ENCODE data around the gene PMS1.
"Not testable (repeated sequence)": the region's sequence is repeated elsewhere in the genome, so short reads cannot be mapped to it uniquely, and the experiment has no call there.

Gene PMS1

DNA sequence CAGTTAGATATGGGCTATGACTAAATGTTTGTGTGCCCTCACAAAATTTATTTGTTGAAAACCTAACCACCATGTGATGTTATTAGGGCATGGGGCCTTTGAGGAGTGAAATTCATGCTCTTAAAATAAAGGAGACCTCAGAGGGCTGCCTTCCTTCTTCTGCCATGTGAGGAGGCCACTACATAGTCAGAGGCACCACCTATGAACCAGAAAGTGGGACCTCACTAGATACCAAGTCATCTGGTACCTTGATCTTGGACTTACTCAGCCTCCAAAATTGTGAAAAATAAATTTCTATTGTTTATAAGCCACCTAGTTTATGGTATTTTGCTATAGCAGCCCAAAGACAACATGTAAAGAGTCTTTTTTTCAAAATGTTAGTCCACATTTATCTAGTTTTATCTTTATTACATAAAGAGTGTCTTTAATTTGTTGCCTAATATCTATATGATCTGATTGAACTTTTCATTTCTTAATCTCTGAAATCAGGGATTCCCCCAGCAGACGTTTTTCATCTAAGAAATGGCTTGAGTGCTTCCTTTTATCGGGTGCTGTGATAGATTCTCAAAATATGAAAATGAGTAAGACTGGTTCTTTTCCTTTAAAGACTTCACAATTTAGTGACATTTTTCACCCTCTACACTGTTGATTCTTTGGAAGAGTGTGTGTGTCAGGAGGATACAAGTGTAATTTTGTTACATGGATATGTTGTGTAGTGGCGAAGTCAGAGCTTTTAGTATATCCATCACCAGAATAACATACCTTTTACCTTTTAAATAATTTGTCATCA lies 34.2 kb downstream of the PMS1 start:
- H3K27ac ChIP-seq (ENCODE audit: low read depth, low read length) = peak overlapping the region; percentile 60; the same call in 1 of the 2 replicates
- H3K36me3 ChIP-seq (ENCODE audit: insufficient read depth, low read length) = peaks cover 12% of the 10 kb centered on the region
- H3K27me3 ChIP-seq (ENCODE audit: insufficient read depth, low read length) = no peaks in the 10 kb centered on the region
- H2AFZ ChIP-seq (ENCODE audit: low read length, unreplicated experiment) = no peak overlapping the region
- H3K79me2 ChIP-seq (ENCODE audit: control insufficient read depth, insufficient read depth, low read length, unreplicated experiment) = no peaks in the 10 kb centered on the region
- no peak overlapping the region for H3K4me3 ChIP-seq (ENCODE audit: low read depth, low read length)
- peaks cover 5% of the 10 kb centered on the region for H3K4me1 ChIP-seq (ENCODE audit: control insufficient read depth, insufficient read depth, low read length, unreplicated experiment)

GRCh38 chr2:189819297-189819704 lies 35.1 kb downstream of the PMS1 start:
- peaks cover 12% of the 10 kb centered on the region for H3K36me3 ChIP-seq (ENCODE audit: insufficient read depth, low read length)
- no peaks in the 10 kb centered on the region for H3K27me3 ChIP-seq (ENCODE audit: insufficient read depth, low read length)
- no peaks in the 10 kb centered on the region for H3K79me2 ChIP-seq (ENCODE audit: control insufficient read depth, insufficient read depth, low read length, unreplicated experiment)
- peak overlapping the region; percentile 60; the same call in 1 of the 2 replicates for H3K27ac ChIP-seq (ENCODE audit: low read depth, low read length)
- no peak overlapping the region for H3K4me3 ChIP-seq (ENCODE audit: low read depth, low read length)
- no peak overlapping the region for H2AFZ ChIP-seq (ENCODE audit: low read length, unreplicated experiment)
- peaks cover 5% of the 10 kb centered on the region for H3K4me1 ChIP-seq (ENCODE audit: control insufficient read depth, insufficient read depth, low read length, unreplicated experiment)

GRCh38 chr2:189821953-189822748 lies 37.9 kb downstream of the PMS1 start:
- Histone ChIP-seq H3K27ac (ENCODE audit: low read depth, low read length) (peak overlapping the region; percentile 56; the same call in 1 of the 2 replicates), H3K4me1 (ENCODE audit: control insufficient read depth, insufficient read depth, low read length, unreplicated experiment) (peaks cover 8% of the 10 kb centered on the region), H3K4me3 (ENCODE audit: low read depth, low read length) (no peak overlapping the region), H3K27me3 (ENCODE audit: insufficient read depth, low read length) (no peaks in the 10 kb centered on the region), H2AFZ (ENCODE audit: low read length, unreplicated experiment) (no peak overlapping the region), H3K36me3 (ENCODE audit: insufficient read depth, low read length) (peaks cover 12% of the 10 kb centered on the region), H3K79me2 (ENCODE audit: control insufficient read depth, insufficient read depth, low read length, unreplicated experiment) (no peaks in the 10 kb centered on the region)

DNA sequence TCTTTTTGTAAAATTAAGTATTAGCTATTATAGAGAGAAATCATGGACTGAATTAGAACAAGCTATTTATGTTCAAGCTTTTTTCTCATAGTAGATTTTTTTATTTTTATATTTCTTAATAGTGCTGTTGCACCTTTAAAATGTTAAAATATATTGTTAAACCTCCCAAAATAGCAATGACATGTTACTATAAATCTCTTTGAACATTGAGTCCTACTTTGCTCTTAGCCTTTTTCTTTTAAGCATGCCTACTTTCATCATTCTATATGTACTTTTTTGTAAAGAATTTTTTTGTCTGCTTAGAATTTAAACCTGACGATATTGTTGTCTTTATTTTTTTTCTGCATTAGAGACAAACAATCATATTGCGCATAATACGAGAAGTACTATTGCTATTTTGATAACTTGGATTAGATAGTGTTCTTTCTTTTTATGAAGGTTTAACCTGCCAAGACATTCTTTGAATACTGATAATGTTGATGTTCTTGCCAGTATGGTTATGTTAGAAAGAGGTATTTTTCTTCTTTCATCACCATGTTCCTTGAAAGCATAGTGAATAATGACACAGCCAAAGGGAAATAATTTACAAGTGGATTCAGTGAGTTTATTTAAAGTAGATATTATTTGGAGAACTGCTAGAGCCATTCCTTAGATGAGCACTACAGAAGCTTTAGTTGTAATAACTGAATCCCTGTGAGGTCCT lies 40.6 kb downstream of the PMS1 start:
- no peak overlapping the region for H2AFZ ChIP-seq (ENCODE audit: low read length, unreplicated experiment)
- H3K36me3 ChIP-seq (ENCODE audit: insufficient read depth, low read length) = no peaks in the 10 kb centered on the region; the same call in 1 of the 2 replicates
- H3K4me1 ChIP-seq (ENCODE audit: control insufficient read depth, insufficient read depth, low read length, unreplicated experiment) = peaks cover 5% of the 10 kb centered on the region
- H3K79me2 ChIP-seq (ENCODE audit: control insufficient read depth, insufficient read depth, low read length, unreplicated experiment) = no peaks in the 10 kb centered on the region
- H3K27me3 ChIP-seq (ENCODE audit: insufficient read depth, low read length) = no peaks in the 10 kb centered on the region
- H3K27ac ChIP-seq (ENCODE audit: low read depth, low read length) = no peak overlapping the region
- no peak overlapping the region for H3K4me3 ChIP-seq (ENCODE audit: low read depth, low read length)

- Histone ChIP-seq H2AFZ (ENCODE audit: low read length, unreplicated experiment) (no peak overlapping the region), H3K27ac (ENCODE audit: low read depth, low read length) (no peak overlapping the region), H3K4me1 (ENCODE audit: control insufficient read depth, insufficient read depth, low read length, unreplicated experiment) (peaks cover 5% of the 10 kb centered on the region), H3K4me3 (ENCODE audit: low read depth, low read length) (no peak overlapping the region), H3K36me3 (ENCODE audit: insufficient read depth, low read length) (peaks cover 3% of the 10 kb centered on the region; the same call in 1 of the 2 replicates), H3K27me3 (ENCODE audit: insufficient read depth, low read length) (no peaks in the 10 kb centered on the region), H3K79me2 (ENCODE audit: control insufficient read depth, insufficient read depth, low read length, unreplicated experiment) (no peaks in the 10 kb centered on the region)
Measured at GRCh38 chr2:189826039-189826438, 41.8 kb downstream of the PMS1 start.

DNA sequence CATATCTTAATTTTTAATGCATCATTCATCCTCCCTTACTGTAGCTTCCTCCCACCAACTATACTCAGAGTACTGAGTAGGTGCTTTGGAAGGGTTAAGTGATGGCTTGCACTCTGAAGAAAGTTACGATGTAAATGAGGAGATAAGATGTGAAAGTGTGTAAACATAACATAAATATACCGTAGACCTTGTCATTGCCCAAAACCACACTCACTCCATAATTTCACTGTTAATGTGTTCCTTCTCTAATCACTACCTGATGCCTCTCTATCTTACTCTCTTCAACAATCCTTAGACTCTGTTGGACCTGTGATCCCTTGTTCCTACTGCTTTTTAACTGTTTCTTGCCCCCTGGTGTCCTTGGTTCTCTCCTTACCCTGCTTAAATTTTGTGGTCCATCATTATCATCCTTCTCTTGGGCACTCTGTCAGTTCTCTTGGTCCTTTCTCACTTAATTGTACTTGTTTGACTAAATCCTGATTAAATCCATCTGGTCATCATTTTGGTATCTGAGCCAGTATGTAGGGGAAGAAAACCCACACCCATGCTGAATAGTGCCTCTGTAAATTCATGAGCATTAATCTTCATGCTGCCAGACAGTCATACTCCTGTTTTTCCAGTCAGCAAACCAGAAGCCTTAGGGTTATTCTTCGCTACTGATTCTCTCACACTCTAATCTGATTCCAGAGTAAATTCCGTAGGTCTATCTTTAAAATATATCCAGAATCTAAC lies 45.0 kb downstream of the PMS1 start:
- Histone ChIP-seq H3K27me3 (ENCODE audit: insufficient read depth, low read length) (no peaks in the 10 kb centered on the region), H3K4me1 (ENCODE audit: control insufficient read depth, insufficient read depth, low read length, unreplicated experiment) (peaks cover 2% of the 10 kb centered on the region), H3K27ac (ENCODE audit: low read depth, low read length) (no peak overlapping the region), H3K4me3 (ENCODE audit: low read depth, low read length) (no peak overlapping the region), H3K36me3 (ENCODE audit: insufficient read depth, low read length) (peaks cover 3% of the 10 kb centered on the region; the same call in 1 of the 2 replicates), H2AFZ (ENCODE audit: low read length, unreplicated experiment) (no peak overlapping the region), H3K79me2 (ENCODE audit: control insufficient read depth, insufficient read depth, low read length, unreplicated experiment) (no peaks in the 10 kb centered on the region)

DNA sequence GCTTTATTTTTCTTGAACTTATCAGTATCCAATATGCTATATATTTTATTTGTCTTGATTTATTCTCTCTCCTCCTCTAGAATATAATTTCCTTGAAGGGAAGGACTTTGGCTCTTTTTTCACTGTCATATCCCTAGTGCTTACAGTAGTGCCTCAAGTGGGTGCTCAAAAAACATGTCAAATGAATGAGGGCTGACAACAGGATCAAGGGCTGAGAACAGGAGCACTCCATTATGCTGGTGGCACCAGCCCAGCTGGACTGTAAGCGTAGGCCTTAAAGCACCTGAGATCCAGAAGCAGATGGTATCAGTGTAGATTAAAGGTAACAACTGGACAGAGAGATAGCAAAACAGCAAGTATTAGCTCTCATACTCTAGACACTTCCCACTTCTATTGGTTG lies 46.3 kb downstream of the PMS1 start:
- H3K27me3 ChIP-seq (ENCODE audit: insufficient read depth, low read length) = no peaks in the 10 kb centered on the region
- H3K4me1 ChIP-seq (ENCODE audit: control insufficient read depth, insufficient read depth, low read length, unreplicated experiment) = no peaks in the 10 kb centered on the region
- peaks cover 3% of the 10 kb centered on the region; the same call in 1 of the 2 replicates for H3K36me3 ChIP-seq (ENCODE audit: insufficient read depth, low read length)
- no peak overlapping the region for H3K4me3 ChIP-seq (ENCODE audit: low read depth, low read length)
- H2AFZ ChIP-seq (ENCODE audit: low read length, unreplicated experiment) = no peak overlapping the region
- no peaks in the 10 kb centered on the region for H3K79me2 ChIP-seq (ENCODE audit: control insufficient read depth, insufficient read depth, low read length, unreplicated experiment)
- no peak overlapping the region for H3K27ac ChIP-seq (ENCODE audit: low read depth, low read length)

DNA sequence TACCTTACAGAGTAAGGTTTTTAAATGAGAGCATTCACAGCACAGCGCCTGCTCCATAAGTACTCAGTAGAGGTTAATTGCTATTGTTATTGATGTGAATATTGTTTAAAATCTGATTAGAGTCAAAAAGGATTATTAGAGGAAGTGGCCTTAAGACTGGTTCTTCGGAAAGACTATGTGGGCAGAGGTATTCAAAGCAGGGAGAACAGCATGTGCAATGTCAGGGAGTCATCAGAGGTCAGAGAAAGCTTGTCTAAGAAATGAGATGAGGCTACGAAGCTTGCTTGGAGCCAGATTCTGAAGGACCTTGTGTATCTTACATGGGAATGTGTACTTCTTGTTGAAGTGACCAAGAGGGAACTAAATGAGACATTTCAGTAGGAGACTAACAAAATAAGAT lies 49.8 kb downstream of the PMS1 start:
- H3K27me3 ChIP-seq (ENCODE audit: insufficient read depth, low read length) = no peaks in the 10 kb centered on the region
- peaks cover 14% of the 10 kb centered on the region for H3K4me1 ChIP-seq (ENCODE audit: control insufficient read depth, insufficient read depth, low read length, unreplicated experiment)
- peaks cover 3% of the 10 kb centered on the region; the same call in 1 of the 2 replicates for H3K36me3 ChIP-seq (ENCODE audit: insufficient read depth, low read length)
- H2AFZ ChIP-seq (ENCODE audit: low read length, unreplicated experiment) = no peak overlapping the region
- no peak overlapping the region for H3K4me3 ChIP-seq (ENCODE audit: low read depth, low read length)
- H3K27ac ChIP-seq (ENCODE audit: low read depth, low read length) = no peak overlapping the region
- no peaks in the 10 kb centered on the region for H3K79me2 ChIP-seq (ENCODE audit: control insufficient read depth, insufficient read depth, low read length, unreplicated experiment)

DNA sequence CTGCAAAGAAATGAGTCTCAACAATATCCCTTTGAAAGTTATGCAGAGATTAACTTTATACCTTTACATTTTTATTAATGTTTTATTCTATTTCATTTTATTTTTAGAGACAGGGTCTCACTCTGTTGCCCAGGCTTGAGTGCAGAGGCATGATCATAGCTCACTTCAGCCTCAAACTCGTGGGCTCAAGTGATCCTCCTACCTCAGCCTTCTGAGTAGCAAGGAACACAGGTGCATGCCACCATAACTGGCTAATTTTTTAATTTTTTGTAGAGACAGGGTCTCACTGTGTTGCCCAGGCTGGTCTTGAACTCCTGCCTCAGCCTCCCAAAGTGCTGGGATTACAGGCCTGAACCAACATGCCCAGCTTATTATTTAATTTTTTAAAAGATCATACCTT lies 50.4 kb downstream of the PMS1 start:
- H3K36me3 ChIP-seq (ENCODE audit: insufficient read depth, low read length); H2AFZ ChIP-seq (ENCODE audit: low read length, unreplicated experiment); H3K79me2 ChIP-seq (ENCODE audit: control insufficient read depth, insufficient read depth, low read length, unreplicated experiment); H3K27ac ChIP-seq (ENCODE audit: low read depth, low read length); H3K27me3 ChIP-seq (ENCODE audit: insufficient read depth, low read length); H3K4me3 ChIP-seq (ENCODE audit: low read depth, low read length): not testable (repeated sequence)
- H3K4me1 ChIP-seq (ENCODE audit: control insufficient read depth, insufficient read depth, low read length, unreplicated experiment) = peaks cover 14% of the 10 kb centered on the region

All from ACC112 (cell line).